Stimulated activated memory B cell treated with anti-CD40 and anti-IgM and Interleukin-4, amounts not matched to agents 10 μg/mL and 1 μg/mL and 100 μg/mL, for 72 hours (primary cell): ENCODE results near the gene ATP4B.

Source experiments
- ATAC-seq: fragments of 150-1000 bp; cut with Tn5 transposase; 2 replicates; pipeline ENCODE4 v1.10.0; 2021
- H3K27ac Mint-ChIP-seq: one replicate; pipeline ENCODE4 v1.8.0; 2022; ENCODE audit warnings: mild to moderate bottlenecking, mixed read lengths
- H3K27me3 Mint-ChIP-seq: one replicate; pipeline ENCODE4 v1.8.0; 2022; ENCODE audit warnings: mixed read lengths
- H3K36me3 Mint-ChIP-seq: one replicate; pipeline ENCODE4 v1.8.0; 2022; ENCODE audit warnings: mixed read lengths
- H3K4me1 Mint-ChIP-seq: one replicate; pipeline ENCODE4 v1.8.0; 2022; ENCODE audit warnings: mixed read lengths
- H3K4me3 Mint-ChIP-seq: one replicate; pipeline ENCODE4 v1.8.0; 2022; ENCODE audit warnings: mild to moderate bottlenecking, moderate library complexity, mixed read lengths
- H3K9me3 Mint-ChIP-seq: one replicate; pipeline ENCODE4 v1.8.0; 2022; ENCODE audit warnings: mixed read lengths

The ATP4B gene

DNA sequence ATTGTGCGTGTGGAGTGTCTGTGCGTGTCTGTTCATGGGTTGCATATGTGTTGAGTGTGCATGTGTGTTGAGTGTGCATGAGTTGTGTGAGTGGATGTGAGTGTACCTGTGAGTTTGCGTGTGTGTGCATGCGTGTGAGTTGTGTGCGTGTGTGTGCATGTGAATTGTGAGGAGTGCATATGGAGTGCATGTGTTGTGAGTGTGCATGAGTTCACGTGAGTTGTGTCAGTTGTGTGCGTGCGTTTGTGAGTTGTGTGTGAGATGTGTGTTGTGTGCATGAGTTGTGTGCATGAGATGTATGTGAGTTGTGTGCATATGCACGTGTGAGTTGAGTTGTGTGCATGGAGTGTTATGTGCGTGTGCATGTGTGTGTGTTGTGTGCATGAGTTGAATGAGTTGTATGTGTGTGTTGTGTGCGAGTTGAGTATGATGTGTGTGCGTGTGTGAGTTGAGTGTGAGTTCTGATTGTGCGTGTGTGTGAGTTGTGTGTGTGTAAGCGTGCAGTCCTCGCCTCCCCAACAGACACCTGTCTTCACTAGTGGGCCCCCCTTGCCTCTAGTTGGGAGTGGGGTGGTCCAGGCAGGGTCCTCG lies 44.1 kb downstream of the ATP4B start:
- Mint-ChIP-seq H3K27ac (no peak overlapping the region), H3K36me3 (peaks cover 45% of the 10 kb centered on the region), H3K27me3 (no peaks in the 10 kb centered on the region), H3K9me3 (no peaks in the 10 kb centered on the region), H3K4me3 (no peak overlapping the region), H3K4me1 (peaks cover 24% of the 10 kb centered on the region)
- no peak for ATAC-seq

DNA sequence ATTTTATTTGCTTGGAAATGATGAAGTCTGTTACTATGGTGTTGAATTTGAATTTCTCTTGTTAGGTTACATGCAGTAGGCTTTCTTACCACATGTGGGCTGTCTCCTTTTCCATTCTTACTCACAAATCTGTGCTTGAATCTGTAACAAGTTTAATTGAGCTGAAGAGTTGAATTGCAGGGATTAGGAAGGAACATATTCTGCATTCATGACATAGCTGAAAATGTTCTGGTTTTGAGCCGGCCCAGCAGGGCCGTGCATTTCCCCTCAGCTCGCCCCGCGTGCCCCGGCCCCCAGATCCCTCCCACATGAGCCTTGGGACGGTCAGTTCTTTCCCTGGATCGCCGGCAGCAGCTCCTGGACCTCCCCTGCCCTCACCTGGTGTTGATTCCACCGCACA lies 45.4 kb downstream of the ATP4B start:
- ATAC-seq = no peak
- no peaks in the 10 kb centered on the region for H3K27me3 Mint-ChIP-seq
- H3K4me3 Mint-ChIP-seq = no peak overlapping the region
- H3K4me1 Mint-ChIP-seq = peaks cover 36% of the 10 kb centered on the region
- no peaks in the 10 kb centered on the region for H3K9me3 Mint-ChIP-seq
- H3K36me3 Mint-ChIP-seq = peaks cover 50% of the 10 kb centered on the region
- no peak overlapping the region for H3K27ac Mint-ChIP-seq

DNA sequence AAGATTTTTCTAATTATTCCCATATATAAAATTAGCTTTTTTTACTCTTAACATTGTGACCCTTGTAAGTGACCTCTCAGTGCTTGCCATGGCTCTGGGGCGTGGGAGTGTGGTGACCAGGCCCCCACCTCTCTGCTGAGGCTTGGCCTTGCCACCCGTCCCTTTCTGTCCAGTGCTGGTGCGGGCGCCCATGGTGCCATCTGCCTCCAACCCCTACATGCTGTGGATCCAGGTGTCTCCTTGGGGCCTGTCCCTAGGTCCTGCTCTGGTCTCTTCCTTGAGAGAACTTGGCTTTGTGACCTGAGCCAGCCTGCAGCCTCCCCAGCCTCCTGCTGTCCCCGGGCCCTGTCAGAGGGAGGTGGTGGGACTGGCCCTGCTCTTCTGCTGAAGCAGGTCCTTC lies 46.0 kb downstream of the ATP4B start:
- Mint-ChIP-seq H3K4me1 (peaks cover 40% of the 10 kb centered on the region), H3K27ac (no peak overlapping the region), H3K9me3 (no peaks in the 10 kb centered on the region), H3K36me3 (peaks cover 51% of the 10 kb centered on the region), H3K4me3 (no peak overlapping the region), H3K27me3 (no peaks in the 10 kb centered on the region)
- ATAC-seq = no peak

DNA sequence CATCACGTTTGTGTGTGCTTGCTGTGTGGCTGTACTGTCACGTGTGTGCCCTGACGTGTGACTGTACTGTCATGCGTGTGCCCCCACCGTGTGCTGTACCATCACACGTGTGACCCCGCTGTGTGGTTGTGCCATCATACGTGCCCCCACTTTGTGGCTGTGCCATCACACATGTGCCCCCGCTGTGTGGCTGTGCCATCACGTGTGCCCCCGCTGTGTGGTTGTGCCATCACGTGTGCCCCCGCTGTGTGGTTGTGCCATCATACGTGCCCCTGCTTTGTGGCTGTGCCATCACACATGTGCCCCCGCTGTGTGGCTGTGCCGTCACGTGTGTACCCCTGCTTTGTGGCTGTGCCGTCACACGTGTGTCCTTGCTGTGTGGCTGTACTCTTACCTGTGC lies 47.7 kb downstream of the ATP4B start:
- Mint-ChIP-seq H3K36me3 (peaks cover 49% of the 10 kb centered on the region), H3K4me1 (peaks cover 32% of the 10 kb centered on the region), H3K9me3 (no peaks in the 10 kb centered on the region), H3K27me3 (no peaks in the 10 kb centered on the region), H3K27ac (no peak overlapping the region), H3K4me3 (no peak overlapping the region)
- ATAC-seq = no peak

DNA sequence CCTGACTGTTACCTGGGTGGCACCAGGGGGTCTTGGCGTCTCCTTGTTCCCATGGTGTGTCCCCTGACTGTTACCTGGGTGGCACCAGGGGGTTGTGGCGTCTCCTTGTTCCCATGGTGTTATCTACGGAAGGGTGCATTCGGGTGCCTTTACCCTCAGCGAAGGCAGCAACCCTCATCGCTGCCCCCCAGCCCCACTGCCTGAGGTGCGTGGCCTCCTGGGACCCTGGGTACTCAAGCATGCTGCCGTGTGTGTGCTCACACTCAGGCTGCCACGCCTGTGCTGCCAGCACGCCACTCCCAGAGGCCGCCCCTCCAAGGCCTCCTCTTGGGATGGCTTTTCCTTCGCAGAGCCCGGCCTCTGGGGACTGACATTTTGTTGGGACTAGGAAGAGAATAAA lies 48.4 kb downstream of the ATP4B start:
- Mint-ChIP-seq H3K4me3 (no peak overlapping the region), H3K36me3 (peaks cover 55% of the 10 kb centered on the region), H3K27me3 (no peaks in the 10 kb centered on the region), H3K4me1 (peaks cover 37% of the 10 kb centered on the region), H3K27ac (no peak overlapping the region), H3K9me3 (no peaks in the 10 kb centered on the region)
- ATAC-seq = no peak

DNA sequence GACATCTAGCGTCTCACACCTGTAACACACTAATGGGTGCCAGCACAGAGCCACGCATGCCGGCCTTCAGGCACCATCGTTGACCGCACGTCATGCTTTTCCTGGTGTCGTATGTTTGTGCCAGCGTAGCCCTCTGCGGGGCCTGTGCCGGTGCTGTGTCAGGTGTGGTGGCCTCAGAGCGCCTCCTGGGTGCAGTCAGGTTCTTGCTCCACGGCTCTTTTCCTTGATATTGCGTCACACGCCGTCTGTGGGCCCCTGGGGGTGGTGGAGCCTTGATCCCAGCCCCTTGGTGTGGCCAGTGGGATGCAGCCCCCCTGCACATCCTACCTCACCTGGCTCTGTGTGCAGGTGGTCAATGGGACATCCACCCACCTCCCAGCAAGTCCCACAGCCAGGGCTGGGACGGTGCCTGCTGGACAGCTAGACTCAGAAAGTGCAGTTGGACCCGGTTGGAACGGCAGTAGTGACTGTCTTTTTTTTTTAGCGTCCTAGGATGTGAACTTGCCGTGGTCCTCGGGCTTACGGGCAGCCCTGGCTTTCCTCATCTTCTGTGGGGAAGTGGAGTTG lies 48.9 kb downstream of the ATP4B start:
- Mint-ChIP-seq H3K4me1 (peaks cover 39% of the 10 kb centered on the region), H3K9me3 (no peaks in the 10 kb centered on the region), H3K27me3 (no peaks in the 10 kb centered on the region), H3K4me3 (no peak overlapping the region), H3K27ac (no peak overlapping the region), H3K36me3 (peaks cover 57% of the 10 kb centered on the region)
- ATAC-seq = no peak

DNA sequence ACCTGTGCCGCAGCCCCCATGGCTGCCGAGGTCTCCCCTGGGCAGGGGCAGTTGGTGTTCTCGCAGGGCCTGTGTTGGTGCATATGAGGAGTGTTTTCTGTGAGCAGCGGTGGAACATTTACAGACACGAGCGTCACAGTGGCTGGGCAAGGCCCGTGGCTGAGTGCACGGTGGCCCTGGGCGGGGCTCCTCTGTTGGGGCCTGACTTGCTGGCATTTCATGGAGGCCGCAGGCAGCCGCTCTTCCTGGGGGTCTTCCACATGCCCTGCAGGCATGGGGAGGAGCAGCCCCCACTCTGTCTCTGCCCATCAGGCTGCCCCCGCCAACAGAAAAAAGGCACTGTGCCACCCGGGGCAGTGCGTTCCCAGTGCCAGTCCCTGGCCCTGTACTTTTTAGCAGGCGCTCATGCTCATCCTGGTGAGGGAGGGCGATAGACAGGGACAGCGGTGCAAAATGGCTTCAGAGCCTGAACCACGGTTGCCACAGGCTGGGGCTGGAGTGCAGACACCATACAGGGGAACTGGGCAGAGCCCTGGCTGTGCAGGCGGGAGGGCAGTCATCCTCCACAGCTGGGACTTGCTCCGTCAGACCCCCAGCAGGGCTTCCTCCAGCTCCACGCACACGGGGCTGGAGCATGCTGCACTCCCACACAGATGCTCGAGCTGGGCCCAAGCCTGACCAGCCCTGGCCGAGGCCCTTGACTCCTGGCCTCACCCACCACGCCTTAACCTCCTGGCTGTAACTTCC lies 49.9 kb downstream of the ATP4B start:
- H3K9me3 Mint-ChIP-seq = no peaks in the 10 kb centered on the region
- no peaks in the 10 kb centered on the region for H3K27me3 Mint-ChIP-seq
- no peak overlapping the region for H3K4me3 Mint-ChIP-seq
- peaks cover 42% of the 10 kb centered on the region for H3K4me1 Mint-ChIP-seq
- ATAC-seq = no peak
- H3K36me3 Mint-ChIP-seq = peaks cover 57% of the 10 kb centered on the region
- H3K27ac Mint-ChIP-seq = peak overlapping the region; percentile 55

DNA sequence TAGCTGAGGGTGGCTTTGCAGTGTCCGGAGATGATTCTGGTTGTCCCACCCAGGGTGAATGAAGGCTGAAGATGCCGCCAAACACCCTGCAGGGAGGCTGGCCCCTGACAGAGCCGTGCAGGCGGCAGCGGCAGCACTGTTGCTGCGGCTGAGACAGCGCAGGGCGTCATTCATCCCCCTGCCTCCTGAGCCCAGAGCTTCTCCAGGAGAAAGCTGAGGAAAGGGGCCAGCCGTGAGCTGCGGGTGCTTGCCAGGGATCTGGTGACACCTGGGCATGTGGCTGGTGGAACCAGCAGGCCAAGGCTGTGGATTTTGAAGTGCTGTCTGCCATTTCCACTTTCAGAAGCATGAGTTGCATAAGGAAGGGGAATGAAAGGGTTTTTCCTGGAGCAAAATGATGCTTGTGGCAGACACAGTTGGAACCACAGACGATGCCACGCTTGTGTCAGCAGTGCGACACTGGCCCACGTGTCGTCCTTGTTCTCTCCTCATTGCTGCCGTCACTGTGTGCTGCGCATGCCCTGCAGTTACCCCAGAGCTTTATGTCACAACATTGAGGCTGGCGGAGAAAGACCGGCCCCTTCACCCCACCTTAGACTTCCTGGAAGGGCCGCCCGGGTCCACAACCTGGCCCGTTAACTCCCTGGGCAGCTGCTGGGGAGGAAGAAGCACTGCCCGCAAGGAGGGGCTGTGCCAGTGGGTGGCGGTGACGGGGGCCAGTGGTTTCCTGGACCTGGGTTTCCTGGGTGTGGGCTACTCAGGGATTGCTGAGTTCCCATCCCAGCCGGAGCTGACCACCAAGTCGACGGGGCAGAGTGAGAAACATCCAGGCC lies 50.7 kb downstream of the ATP4B start:
- H3K4me1 Mint-ChIP-seq = peaks cover 48% of the 10 kb centered on the region
- H3K27ac Mint-ChIP-seq = peak overlapping the region; percentile 55
- H3K4me3 Mint-ChIP-seq = no peak overlapping the region
- H3K9me3 Mint-ChIP-seq = no peaks in the 10 kb centered on the region
- H3K36me3 Mint-ChIP-seq = peaks cover 55% of the 10 kb centered on the region
- H3K27me3 Mint-ChIP-seq = no peaks in the 10 kb centered on the region
- ATAC-seq = no peak

DNA sequence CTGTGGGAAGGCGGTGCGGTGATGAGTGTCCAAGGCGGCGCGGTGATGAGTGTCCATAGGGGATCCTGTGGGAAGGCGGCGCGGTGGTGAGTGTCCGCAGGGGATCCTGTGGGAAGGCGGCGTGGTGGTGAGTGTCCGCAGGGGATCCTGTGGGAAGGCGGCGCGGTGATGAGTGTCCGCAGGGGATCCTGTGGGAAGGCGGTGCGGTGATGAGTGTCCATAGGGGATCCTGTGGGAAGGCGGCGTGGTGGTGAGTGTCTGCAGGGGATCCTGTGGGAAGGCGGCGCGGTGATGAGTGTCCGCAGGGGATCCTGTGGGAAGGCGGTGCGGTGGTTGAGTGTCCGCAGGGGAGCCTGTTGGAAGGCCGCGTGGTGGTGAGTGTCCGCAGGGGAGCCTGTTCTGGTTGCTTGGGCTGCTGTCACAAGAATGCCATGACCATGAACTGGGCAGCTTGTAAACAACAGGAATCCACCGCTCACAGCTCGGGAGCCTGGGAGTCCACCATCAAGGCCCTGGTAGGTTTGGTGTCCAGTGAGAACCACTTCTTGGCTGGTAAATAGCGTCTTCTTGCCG lies 52.0 kb downstream of the ATP4B start:
- Mint-ChIP-seq H3K27me3 (no peaks in the 10 kb centered on the region), H3K27ac (no peak overlapping the region), H3K9me3 (no peaks in the 10 kb centered on the region), H3K36me3 (peaks cover 51% of the 10 kb centered on the region), H3K4me1 (peaks cover 55% of the 10 kb centered on the region), H3K4me3 (no peak overlapping the region)
- ATAC-seq = no peak

DNA sequence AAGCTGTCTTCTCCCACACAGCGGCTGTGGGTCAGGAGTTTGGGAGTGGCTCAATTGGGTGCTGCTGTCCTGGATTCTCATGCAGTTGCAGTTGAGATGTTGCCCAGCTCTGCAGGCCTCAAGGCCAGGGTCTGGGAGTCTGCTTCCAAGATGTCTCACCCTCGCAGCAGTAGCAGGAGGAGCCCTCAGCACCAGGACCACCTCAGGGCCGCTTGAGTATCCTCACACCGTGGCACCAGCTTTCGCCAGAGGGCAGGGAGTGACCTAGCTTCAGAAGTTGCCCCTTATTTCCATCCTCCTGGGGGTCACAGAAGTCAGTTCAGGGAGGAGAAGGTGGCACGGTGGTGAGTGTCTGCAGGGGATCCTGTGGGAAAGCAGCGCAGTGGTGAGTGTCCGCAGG lies 52.5 kb downstream of the ATP4B start:
- Mint-ChIP-seq H3K36me3 (peaks cover 50% of the 10 kb centered on the region), H3K4me3 (no peak overlapping the region), H3K27me3 (no peaks in the 10 kb centered on the region), H3K9me3 (no peaks in the 10 kb centered on the region), H3K27ac (no peak overlapping the region), H3K4me1 (peaks cover 53% of the 10 kb centered on the region)
- no peak for ATAC-seq

DNA sequence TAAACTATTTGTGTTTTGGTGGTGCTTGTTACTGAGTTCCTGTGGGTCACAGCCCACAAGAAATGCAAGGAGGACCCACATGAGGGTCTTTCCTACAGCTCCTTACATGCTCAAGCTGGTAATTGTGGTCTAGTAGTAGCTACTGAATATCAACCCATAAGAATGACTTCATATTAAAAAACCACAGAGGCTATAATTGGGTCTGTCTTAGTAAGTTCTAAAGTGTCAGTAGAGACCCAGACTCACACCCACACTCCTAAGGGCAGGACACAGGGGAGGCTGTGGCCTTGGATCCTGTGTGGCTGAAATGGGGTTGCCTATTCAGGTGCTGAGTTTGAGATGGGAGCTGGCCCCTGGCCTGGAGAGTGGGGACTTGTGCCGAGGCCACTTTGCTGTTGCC lies 53.8 kb downstream of the ATP4B start:
- Mint-ChIP-seq H3K27ac (no peak overlapping the region), H3K27me3 (no peaks in the 10 kb centered on the region), H3K4me1 (peaks cover 49% of the 10 kb centered on the region), H3K9me3 (no peaks in the 10 kb centered on the region), H3K4me3 (no peak overlapping the region), H3K36me3 (peaks cover 57% of the 10 kb centered on the region)
- peak; percentile 52 for ATAC-seq

DNA sequence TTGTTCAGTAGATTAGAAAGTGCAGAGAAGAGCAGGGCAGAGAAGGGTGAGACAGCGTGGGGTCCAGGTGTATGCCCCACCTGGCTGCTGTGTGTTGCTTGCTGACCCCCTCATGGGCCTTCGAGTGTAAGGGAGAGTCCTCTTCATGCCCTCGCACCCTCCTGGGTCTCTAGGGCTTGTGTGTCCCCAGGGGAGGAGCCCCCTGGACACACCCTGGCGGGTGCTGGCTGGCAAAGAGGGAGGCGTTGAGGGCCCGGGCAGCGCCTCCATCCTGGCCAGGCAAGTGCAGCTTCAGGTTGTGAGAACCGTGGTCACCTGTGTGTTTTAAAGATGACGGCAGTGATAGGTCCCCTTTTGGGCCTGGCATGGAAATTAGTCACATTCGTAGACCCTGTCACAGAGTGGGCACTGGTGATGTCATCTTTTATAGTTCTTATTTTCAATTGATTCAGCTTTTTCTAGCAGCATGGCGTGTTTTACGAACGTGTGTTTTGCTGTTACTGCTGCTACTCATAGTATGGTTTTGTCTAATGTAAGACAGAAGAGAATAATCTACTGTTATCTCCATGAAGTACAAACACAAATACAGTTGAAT lies 54.8 kb downstream of the ATP4B start:
- Mint-ChIP-seq H3K27me3 (no peaks in the 10 kb centered on the region), H3K27ac (no peak overlapping the region), H3K4me3 (no peak overlapping the region), H3K36me3 (peaks cover 56% of the 10 kb centered on the region), H3K9me3 (no peaks in the 10 kb centered on the region), H3K4me1 (peaks cover 44% of the 10 kb centered on the region)
- no peak for ATAC-seq

DNA sequence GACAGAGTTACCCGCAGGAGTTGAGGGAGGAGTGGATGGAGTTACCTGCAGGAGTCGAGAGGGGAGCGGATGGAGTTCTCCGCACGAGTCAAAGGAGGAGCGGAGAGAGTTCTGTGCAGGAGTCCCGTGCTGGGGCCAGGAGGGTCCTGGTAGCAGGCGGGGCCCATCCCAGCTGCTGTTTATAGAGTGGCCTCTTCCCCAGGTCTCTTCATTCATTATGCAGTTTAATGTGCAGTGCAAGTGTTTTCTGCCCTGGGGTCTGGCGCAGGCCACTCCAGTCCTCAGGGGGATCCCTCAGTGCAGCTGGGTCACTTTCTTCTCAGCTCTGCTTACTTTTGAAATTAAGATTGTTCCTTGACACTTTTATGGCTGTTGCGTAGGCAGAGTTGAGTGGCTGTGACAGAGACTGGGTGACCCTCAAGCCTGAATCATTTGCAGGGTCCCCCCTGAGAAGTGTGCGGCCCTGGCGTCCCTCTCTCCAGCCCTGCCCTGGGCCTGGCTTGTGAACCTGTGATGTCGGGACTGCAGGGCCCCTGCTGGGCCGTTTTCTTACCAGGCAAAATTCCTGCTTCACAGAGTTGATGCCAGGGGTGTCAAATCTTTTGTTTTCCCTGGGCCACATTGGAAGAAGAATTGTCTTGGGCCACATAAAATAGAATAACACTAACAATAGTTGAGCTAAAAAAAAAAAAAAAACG lies 55.6 kb downstream of the ATP4B start:
- no peaks in the 10 kb centered on the region for H3K9me3 Mint-ChIP-seq
- peaks cover 36% of the 10 kb centered on the region for H3K4me1 Mint-ChIP-seq
- H3K27me3 Mint-ChIP-seq = no peaks in the 10 kb centered on the region
- ATAC-seq = no peak
- H3K4me3 Mint-ChIP-seq = no peak overlapping the region
- H3K36me3 Mint-ChIP-seq = peaks cover 52% of the 10 kb centered on the region
- H3K27ac Mint-ChIP-seq = no peak overlapping the region
